Spinal cord (tissue), 10 donors: ENCODE results near the gene TTLL8. TPM values are rescaled to one million over a fixed set of nuclear protein-coding genes. Genes with fewer than 3 reads are reported as not detected.
A peak's percentile ranks its signal among the peaks of the same experiment; 100 is the strongest.

Source experiments
- DNase-seq, 6 donors: peaks; one replicate each; pipeline versions ENCODE4 v3.0.0 to v3.0.0-alpha.2; 2013 to 2015; ENCODE audit warnings: low spot score in 6 of 6, low read depth in 4 of 6
- H3K27ac ChIP-seq: one replicate; pipeline ENCODE4 v1.5.1; 2013; ENCODE audit warnings: low read depth, low read length, control low read depth
- H3K27me3 ChIP-seq: one replicate; pipeline ENCODE4 v1.6.1; 2013; ENCODE audit warnings: low read length; ENCODE audit not compliant: control insufficient read depth, insufficient read depth
- H3K36me3 ChIP-seq: one replicate; pipeline ENCODE4 v1.6.1; 2013; ENCODE audit warnings: low read length; ENCODE audit not compliant: control insufficient read depth, insufficient read depth
- H3K4me1 ChIP-seq: one replicate; pipeline ENCODE4 v1.6.1; 2013; ENCODE audit warnings: low read length; ENCODE audit not compliant: control insufficient read depth, insufficient read depth
- H3K4me3 ChIP-seq: one replicate; pipeline ENCODE4 v1.5.1; 2013; ENCODE audit warnings: low read depth, low read length, control low read depth
- H3K9me3 ChIP-seq: one replicate; pipeline ENCODE4 v1.6.1; 2013; ENCODE audit warnings: low read length; ENCODE audit not compliant: control insufficient read depth, insufficient read depth
- WGBS: methylation state at CpG from one replicate; pipeline ENCODE4 v1.1.5; 2013; ENCODE audit warnings: missing lambda C conversion rate; ENCODE audit not compliant: insufficient coverage; 5-methylcytosine and 5-hydroxymethylcytosine counted together
- long read RNA-seq, 4 donors: transcript quantifications; one replicate each; lab custom pipeline, GENCODE V29; 2026
- polyA plus RNA-seq, 2 donors: library from polyadenylated mRNA; unstranded; fragments of 120-200 nt; gene quantifications; one replicate each; pipeline ENCODE4 v1.2.1, GENCODE V29; 2013; ENCODE audit not compliant: insufficient read length in 2 of 2
- total RNA-seq, 2 donors: library from RNA; depleted of rRNA in 1 of 2; stranded (reverse); fragments of 120-200 nt in 1 of 2; fragments of >200 nt in 1 of 2; gene quantifications; one replicate each; pipeline versions ENCODE4 v1.2.3 to v1.2.4, GENCODE V29; 2013 to 2014
- donor health status: healthy.

TTLL8 gene
- total RNA-seq (not detected), polyA plus RNA-seq (not detected)
- long read RNA-seq, donor 1 = 0 reads
- long read RNA-seq, donor 2 = 0 reads
- long read RNA-seq, donor 3 = 0 reads
- long read RNA-seq, donor 4 = 0 reads

DNA sequence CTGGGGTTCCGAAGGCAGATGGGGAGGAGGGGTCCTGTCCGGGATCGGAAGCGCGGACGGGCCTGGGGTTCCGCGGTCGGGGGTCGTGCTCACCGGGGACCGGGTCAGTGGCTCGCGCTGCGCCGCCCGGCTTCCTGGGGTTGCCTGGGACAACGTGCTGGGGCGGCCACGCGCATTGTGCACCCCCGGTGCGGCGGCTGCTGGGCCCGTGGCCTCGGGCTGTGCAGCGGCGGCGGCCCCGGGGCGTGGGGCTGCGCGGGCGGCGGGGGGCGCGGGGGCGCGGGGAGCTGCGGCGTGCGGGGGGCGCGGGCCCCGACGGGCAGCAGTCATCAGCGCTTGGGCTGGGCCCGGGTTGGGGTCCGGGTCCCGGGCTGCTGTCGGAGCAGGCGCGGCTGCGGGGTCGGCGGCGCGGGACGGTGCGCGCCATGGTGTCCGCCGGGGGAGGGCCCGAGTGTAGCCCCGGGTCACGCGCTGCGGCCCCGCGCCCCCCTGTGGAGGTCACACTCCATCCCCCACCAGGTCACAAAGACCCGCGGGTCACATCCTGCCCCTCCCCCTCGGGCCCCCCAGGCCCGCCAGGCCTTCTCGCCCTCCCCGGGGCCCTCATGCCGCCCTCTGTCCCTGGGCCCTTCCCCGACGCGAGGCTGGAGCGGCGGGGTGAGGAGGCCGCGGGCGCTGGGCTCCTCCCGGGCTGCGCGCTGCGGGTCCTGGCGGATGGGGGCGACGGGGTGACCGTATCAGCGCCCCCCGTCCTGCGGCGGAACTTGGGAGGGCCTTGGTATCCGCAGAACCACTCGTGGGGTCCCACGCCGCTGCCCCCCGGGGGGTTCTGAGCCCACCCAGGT is at the start of gene TTLL8:
Gene TTLL8, minus strand, starts transcription at position 238 of the 845 bp plus-strand sequence.
- peaks cover 22% of the 10 kb centered on the region for H3K4me1 ChIP-seq
- 3% methylated on average over 97 of the region's 102 CpGs for WGBS
- H3K4me3 ChIP-seq = no peak within 1 kb of the TSS
- peaks cover 37% of the 10 kb centered on the region for H3K36me3 ChIP-seq
- no peaks in the 10 kb centered on the region for H3K9me3 ChIP-seq
- H3K27ac ChIP-seq = peak within 1 kb of the TSS; percentile 47
- H3K27me3 ChIP-seq = peaks cover 15% of the 10 kb centered on the region
- DNase-seq = no peak

- WGBS = 94% methylated on average over 9 of the region's 9 CpGs
- DNase-seq = no peak
- Histone ChIP-seq H3K4me1 (peaks cover 12% of the 10 kb centered on the region), H3K27ac (no peak overlapping the region), H3K27me3 (no peaks in the 10 kb centered on the region), H3K9me3 (no peaks in the 10 kb centered on the region), H3K4me3 (no peak overlapping the region), H3K36me3 (peaks cover 3% of the 10 kb centered on the region)
These were observed 49.4 kb upstream of the TTLL8 start for GRCh38 chr22:50107529-50107928.

DNA sequence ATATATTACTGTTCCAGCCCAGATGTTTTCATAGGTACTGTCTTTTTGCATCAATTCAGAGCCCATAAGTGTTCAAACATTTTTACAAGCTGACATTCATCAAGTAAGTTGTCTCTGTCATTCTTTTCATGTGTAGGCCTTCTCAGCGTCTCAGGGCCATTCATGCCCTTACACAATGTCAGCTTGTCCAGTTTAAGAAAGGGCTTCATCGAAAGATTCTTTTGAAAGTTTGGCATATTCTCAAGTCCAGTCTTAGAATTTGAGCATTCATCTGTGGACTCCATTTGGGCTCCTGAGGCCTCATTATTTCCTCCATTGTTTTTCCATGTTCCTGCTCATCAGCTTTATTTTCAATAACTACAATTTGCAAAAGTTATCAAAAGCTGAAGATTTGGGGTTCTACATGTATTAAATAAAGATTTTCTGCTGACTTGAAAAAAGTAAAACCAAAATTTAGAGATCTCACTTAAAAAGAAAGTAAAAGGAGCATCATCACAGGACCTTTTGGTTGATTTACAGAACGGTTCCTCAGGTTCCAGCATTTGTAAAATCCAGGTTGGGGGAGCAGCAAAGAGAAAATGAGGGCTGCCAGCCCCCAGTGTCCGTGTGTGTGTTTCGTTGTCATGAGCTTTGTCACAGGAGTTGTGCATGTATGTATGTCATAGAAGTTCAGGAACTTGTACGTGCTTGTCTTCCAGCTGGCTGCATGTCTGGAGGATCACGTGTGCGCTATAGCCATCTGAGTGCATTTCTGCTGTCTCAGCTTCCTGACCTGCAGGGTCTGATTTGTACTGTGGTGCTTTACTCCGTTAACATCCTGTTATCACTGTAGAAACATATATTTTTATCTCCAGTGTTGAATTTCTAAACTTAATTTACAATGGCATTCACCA is 47.4 kb upstream of the TTLL8 start:
- peak in 2 of 6 donors; percentile 45 to 48 for DNase-seq
- no peaks in the 10 kb centered on the region for H3K9me3 ChIP-seq
- H3K27me3 ChIP-seq = no peaks in the 10 kb centered on the region
- no peaks in the 10 kb centered on the region for H3K36me3 ChIP-seq
- H3K4me1 ChIP-seq = peaks cover 10% of the 10 kb centered on the region
- no peak overlapping the region for H3K4me3 ChIP-seq
- H3K27ac ChIP-seq = peak overlapping the region; percentile 7
- 61% methylated on average over 7 of the region's 9 CpGs for WGBS

DNA sequence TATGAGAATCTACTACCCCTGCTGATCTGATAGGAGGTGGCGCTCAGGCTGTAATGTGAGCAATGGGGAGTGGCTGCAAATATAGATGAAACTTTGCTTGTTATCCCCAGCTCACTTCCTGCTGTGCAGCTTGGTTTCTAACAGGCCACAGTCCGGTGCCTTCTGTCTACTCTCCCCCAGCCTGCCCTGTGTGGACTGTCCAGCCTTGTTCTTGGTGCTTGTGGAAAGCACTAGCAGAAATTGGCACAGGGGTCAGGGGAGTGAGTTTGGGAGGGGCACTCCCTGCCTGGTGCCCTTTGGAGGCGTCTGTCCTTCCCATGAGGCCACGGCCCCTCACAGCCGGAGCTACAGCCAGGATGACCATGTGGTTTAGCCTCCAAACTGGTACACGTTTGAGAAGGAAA is 46.0 kb upstream of the TTLL8 start:
- Histone ChIP-seq H3K36me3 (no peaks in the 10 kb centered on the region), H3K4me1 (peaks cover 10% of the 10 kb centered on the region), H3K9me3 (no peaks in the 10 kb centered on the region), H3K4me3 (no peak overlapping the region), H3K27ac (no peak overlapping the region), H3K27me3 (no peaks in the 10 kb centered on the region)
- 66% methylated on average over 4 of the region's 6 CpGs for WGBS
- no peak for DNase-seq

- Histone ChIP-seq H3K36me3 (no peaks in the 10 kb centered on the region), H3K27ac (no peak overlapping the region), H3K4me1 (peaks cover 10% of the 10 kb centered on the region), H3K4me3 (no peak overlapping the region), H3K9me3 (no peaks in the 10 kb centered on the region), H3K27me3 (no peaks in the 10 kb centered on the region)
- DNase-seq = no peak
- 75% methylated on average over 11 of the region's 11 CpGs for WGBS
These were observed 44.8 kb upstream of the TTLL8 start for GRCh38 chr22:50102946-50103345.

- no peak for DNase-seq
- no peak overlapping the region for H3K27ac ChIP-seq
- H3K4me1 ChIP-seq = peaks cover 10% of the 10 kb centered on the region
- H3K36me3 ChIP-seq = no peaks in the 10 kb centered on the region
- WGBS = 86% methylated on average over 4 of the region's 10 CpGs
- no peak overlapping the region for H3K4me3 ChIP-seq
- no peaks in the 10 kb centered on the region for H3K9me3 ChIP-seq
- no peaks in the 10 kb centered on the region for H3K27me3 ChIP-seq
These were observed 43.9 kb upstream of the TTLL8 start for GRCh38 chr22:50101870-50102565.

GRCh38 chr22:50098052-50098451 is 40.0 kb upstream of the TTLL8 start:
- H3K4me3 ChIP-seq = no peak overlapping the region
- no CpG with 5 or more reads among the region's 3 CpGs for WGBS

DNA sequence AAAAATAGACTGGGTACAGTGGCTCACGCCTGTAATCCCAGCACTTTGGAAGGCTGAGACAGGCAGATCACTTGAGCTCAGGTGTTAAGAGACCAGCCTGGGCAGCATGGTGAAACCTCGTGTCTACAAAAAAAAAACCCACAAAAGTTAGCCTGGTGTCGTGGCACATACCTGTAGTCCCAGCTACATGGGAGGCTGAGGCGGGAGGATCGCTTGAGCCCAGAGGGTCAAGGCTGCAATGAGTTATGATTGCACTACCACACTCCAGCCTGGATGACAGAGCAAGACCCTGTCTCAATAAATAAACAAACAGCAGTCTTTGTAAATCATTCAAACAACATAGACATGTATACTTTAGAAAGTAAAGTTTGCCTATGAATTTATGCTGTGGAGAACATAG is 34.2 kb upstream of the TTLL8 start:
- no peak overlapping the region for H3K27ac ChIP-seq
- DNase-seq = no peak
- 78% methylated on average over 3 of the region's 5 CpGs for WGBS
- no peak overlapping the region for H3K4me3 ChIP-seq
- peaks cover 5% of the 10 kb centered on the region for H3K36me3 ChIP-seq
- H3K4me1 ChIP-seq = peaks cover 6% of the 10 kb centered on the region
- H3K27me3 ChIP-seq = no peaks in the 10 kb centered on the region
- no peaks in the 10 kb centered on the region for H3K9me3 ChIP-seq

More at GRCh38 chr22:50098052-50098451, 40.0 kb upstream of the TTLL8 start:
- H3K27me3 ChIP-seq = no peaks in the 10 kb centered on the region
- no peaks in the 10 kb centered on the region for H3K9me3 ChIP-seq
- no peak for DNase-seq
- H3K4me1 ChIP-seq = no peaks in the 10 kb centered on the region
- no peak overlapping the region for H3K27ac ChIP-seq
- H3K36me3 ChIP-seq = no peaks in the 10 kb centered on the region

GRCh38 chr22:50091092-50091768 is 33.1 kb upstream of the TTLL8 start:
- no peaks in the 10 kb centered on the region for H3K9me3 ChIP-seq
- H3K4me3 ChIP-seq = no peak overlapping the region
- H3K27me3 ChIP-seq = no peaks in the 10 kb centered on the region
- DNase-seq = peak in 1 of 6 donors; percentile 84
- WGBS = 82% methylated on average over 29 of the region's 29 CpGs
- peaks cover 8% of the 10 kb centered on the region for H3K4me1 ChIP-seq
- peaks cover 5% of the 10 kb centered on the region for H3K36me3 ChIP-seq
- H3K27ac ChIP-seq = no peak overlapping the region
